ENCODE measurements around the gene CRIP2.

Gene CRIP2

DNA sequence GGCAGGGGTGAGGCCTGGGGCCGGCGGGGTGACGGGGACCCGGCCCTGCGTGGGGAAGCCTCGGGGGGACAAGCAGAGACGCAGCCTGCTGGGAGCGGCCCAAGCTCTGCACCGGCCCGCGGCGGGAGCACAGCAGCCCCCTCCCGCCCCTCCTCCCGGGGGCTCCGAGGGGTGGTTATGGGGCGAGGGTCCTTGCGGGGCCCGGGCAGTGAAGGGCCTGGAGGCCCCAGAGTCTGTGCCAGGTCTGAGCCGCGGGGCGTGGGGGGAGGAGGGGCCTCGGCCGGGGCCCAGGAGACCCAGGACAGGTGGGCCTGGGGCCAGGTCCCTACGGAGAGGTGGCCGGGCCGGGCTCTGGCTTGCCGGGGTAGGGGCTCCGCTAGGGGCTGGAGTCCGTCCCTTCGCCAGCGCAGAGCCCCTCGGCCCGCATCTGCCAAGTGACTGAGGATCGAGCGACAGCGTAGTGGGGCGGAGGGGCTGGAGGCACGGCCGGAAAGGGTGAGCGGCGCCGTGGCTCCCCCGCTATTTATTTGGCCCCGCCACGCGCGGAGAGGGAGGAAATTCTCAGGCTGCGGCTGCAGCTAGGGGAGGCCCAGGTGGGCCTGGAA, 52.3 kb downstream of the CRIP2 start:
- Histone ChIP-seq H3K27ac (ENCODE audit: low read length) (no peak overlapping the region), H3K4me2 (ENCODE audit: insufficient read depth, low read length) (no peak overlapping the region), H3K4me1 (ENCODE audit: insufficient read depth, low read length) (peaks cover 12% of the 10 kb centered on the region), H3K27me3 (ENCODE audit: insufficient read depth, low read length, poor library complexity) (no peaks in the 10 kb centered on the region), H2AFZ (ENCODE audit: low read depth, low read length) (no peak overlapping the region), H3K36me3 (ENCODE audit: insufficient read depth, low read length) (no peaks in the 10 kb centered on the region), H3K4me3 (ENCODE audit: low read depth in 1 of 2, low read length in 2 of 2) (no peak overlapping the region), H3K79me2 (ENCODE audit: insufficient read depth, low read length) (no peaks in the 10 kb centered on the region), H4K20me1 (ENCODE audit: insufficient read depth, low read length) (no peaks in the 10 kb centered on the region), H3K9me3 (ENCODE audit: insufficient read depth, low read length, severe bottlenecking) (no peaks in the 10 kb centered on the region), H3K9ac (ENCODE audit: low read depth, low read length) (no peak overlapping the region)
- DNase-seq (no peak), ATAC-seq (ENCODE audit: insufficient read depth, low read depth) (no peak)
- no peak for TF ChIP-seq CTCF (IDR thresholded peaks at IDR 0.05; ENCODE audit: borderline replicate concordance, extremely low read depth, low read length, poor library complexity, severe bottlenecking)

- H3K79me2 ChIP-seq (ENCODE audit: insufficient read depth, low read length) = no peaks in the 10 kb centered on the region
- 0 out of 2 replicates have a peak overlapping the region, but pooled peaks have one; percentile 56 for H3K27ac ChIP-seq (ENCODE audit: low read length)
- H3K4me2 ChIP-seq (ENCODE audit: insufficient read depth, low read length) = peak overlapping the region; percentile 57; the same call in 1 of the 2 replicates
- H3K27me3 ChIP-seq (ENCODE audit: insufficient read depth, low read length, poor library complexity) = no peaks in the 10 kb centered on the region
- peak overlapping the region; percentile 69; the same call in 1 of the 2 replicates for H3K9ac ChIP-seq (ENCODE audit: low read depth, low read length)
- ATAC-seq (ENCODE audit: insufficient read depth, low read depth) (no peak), DNase-seq (no peak)
- no peaks in the 10 kb centered on the region for H4K20me1 ChIP-seq (ENCODE audit: insufficient read depth, low read length)
- H2AFZ ChIP-seq (ENCODE audit: low read depth, low read length) = peak overlapping the region; percentile 72
- TF ChIP-seq CTCF (IDR thresholded peaks at IDR 0.05; ENCODE audit: borderline replicate concordance, extremely low read depth, low read length, poor library complexity, severe bottlenecking) (no peak), EZH2 (IDR thresholded peaks at IDR 0.05; ENCODE audit: borderline replicate concordance, low read depth, low read length, severe bottlenecking) (no peak)
- peak overlapping the region in 1 of 2 experiments; percentile 43; a peak in 1 of 4 replicates for H3K4me3 ChIP-seq (ENCODE audit: low read depth in 1 of 2, low read length in 2 of 2)
- H3K9me3 ChIP-seq (ENCODE audit: insufficient read depth, low read length, severe bottlenecking) = no peaks in the 10 kb centered on the region
- H3K36me3 ChIP-seq (ENCODE audit: insufficient read depth, low read length) = no peaks in the 10 kb centered on the region
- peaks cover 12% of the 10 kb centered on the region for H3K4me1 ChIP-seq (ENCODE audit: insufficient read depth, low read length)
Observed at GRCh38 chr14:105527381-105527825, 52.8 kb downstream of the CRIP2 start.

DNA sequence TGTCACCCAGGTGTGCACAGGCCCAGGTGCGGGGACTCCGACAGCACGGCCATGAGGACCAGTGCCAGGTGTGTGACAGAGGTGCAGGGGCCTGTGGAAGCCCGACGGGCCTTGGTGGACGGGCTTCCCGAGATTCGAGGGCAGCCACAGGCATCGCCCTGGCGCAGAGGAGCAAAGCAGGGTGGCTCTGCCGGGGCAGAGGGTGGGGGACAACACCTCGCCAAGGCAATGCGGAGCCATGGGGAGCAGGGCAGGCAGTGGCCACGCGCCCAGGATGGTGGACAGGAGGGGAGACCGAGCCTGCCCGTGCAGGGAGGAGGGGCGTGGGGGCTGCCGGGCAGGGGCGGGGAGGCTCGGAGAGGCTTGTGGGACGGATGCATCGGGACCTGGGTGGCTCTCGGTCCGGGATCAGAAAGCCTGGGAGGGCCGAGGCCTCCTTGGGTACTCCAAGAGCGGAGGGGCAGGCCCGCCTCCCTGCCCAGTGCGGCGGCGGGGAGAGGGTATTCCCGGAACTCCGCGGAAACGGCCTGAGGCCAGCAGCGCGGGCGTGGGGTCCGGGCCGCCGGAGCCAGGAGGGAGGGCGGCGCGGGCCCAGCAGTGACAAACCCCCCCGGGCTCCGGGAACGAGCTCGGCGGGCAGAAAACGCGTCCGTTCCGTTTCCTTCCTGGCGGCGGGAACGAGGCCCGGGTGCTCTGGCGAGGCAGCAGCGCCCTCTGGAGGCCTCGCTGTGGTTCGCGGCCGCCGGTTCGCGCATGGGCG, 53.4 kb downstream of the CRIP2 start:
- Histone ChIP-seq H3K9me3 (ENCODE audit: insufficient read depth, low read length, severe bottlenecking) (no peaks in the 10 kb centered on the region), H3K9ac (ENCODE audit: low read depth, low read length) (peak overlapping the region; percentile 69), H3K27me3 (ENCODE audit: insufficient read depth, low read length, poor library complexity) (no peaks in the 10 kb centered on the region), H3K4me1 (ENCODE audit: insufficient read depth, low read length) (peaks cover 12% of the 10 kb centered on the region), H3K4me2 (ENCODE audit: insufficient read depth, low read length) (peak overlapping the region; percentile 57), H3K4me3 (ENCODE audit: low read depth in 1 of 2, low read length in 2 of 2) (peak overlapping the region; percentile 7 to 43; a peak in 2 of 4 replicates), H3K27ac (ENCODE audit: low read length) (peak overlapping the region; percentile 56), H4K20me1 (ENCODE audit: insufficient read depth, low read length) (no peaks in the 10 kb centered on the region), H3K36me3 (ENCODE audit: insufficient read depth, low read length) (no peaks in the 10 kb centered on the region), H3K79me2 (ENCODE audit: insufficient read depth, low read length) (no peaks in the 10 kb centered on the region), H2AFZ (ENCODE audit: low read depth, low read length) (peak overlapping the region; percentile 72)
- TF ChIP-seq CTCF (IDR thresholded peaks at IDR 0.05; ENCODE audit: borderline replicate concordance, extremely low read depth, low read length, poor library complexity, severe bottlenecking) = peak; percentile 76
- TF ChIP-seq EZH2 (IDR thresholded peaks at IDR 0.05; ENCODE audit: borderline replicate concordance, low read depth, low read length, severe bottlenecking) = no peak
- peak; percentile 88 for ATAC-seq (ENCODE audit: insufficient read depth, low read depth)
- DNase-seq = peak; percentile 79
